ENCODE measurements around the gene BBS9. TPM values are rescaled to one million over a fixed set of nuclear protein-coding genes. Genes with fewer than 3 reads are reported as not detected.

The BBS9 gene
- total and polyA plus RNA-seq, 4 donors: 2.3 to 9.5 (median 4.5) TPM

DNA sequence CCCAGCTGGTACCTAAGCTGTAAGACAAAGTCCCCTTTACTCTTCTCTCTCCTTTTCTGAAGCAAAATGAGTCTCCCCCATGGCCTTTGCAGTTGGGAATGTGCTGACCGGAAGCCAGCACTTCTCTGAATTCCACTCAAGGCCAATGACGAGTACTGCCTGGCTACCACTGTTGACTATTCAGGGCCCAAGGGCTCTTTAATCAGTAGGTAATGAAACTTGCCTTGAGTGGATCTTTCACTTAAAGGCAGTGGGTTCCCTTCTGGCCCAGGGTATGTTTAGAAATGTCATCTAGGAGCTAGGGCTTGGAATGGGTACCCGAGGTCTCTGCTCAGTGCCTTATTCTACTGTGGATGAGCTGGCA lies 197.1 kb downstream of the BBS9 start:
- H3K4me1 ChIP-seq (ENCODE audit: control insufficient read depth in 4 of 4, insufficient read depth in 4 of 4, low read length in 3 of 4): no peaks in the 10 kb centered on the region
- H3K9me3 ChIP-seq (ENCODE audit: control insufficient read depth in 4 of 4, low read length in 3 of 4): no peaks in the 10 kb centered on the region
- no peaks in the 10 kb centered on the region for H3K27me3 ChIP-seq (ENCODE audit: control insufficient read depth in 4 of 4, insufficient read depth in 4 of 4, low read length in 3 of 4)
- 80% methylated on average over 3 of the region's 3 CpGs for WGBS
- DNase-seq (ENCODE audit: low spot score): no peak
- no peak overlapping the region for H3K27ac ChIP-seq (ENCODE audit: low read depth in 1 of 2, low read length in 2 of 2)
- H3K9ac ChIP-seq (ENCODE audit: low read depth in 1 of 2, low read length in 2 of 2): no peak overlapping the region
- H3K4me3 ChIP-seq (ENCODE audit: low read depth in 1 of 3, low read length in 3 of 3): no peak overlapping the region
- TF ChIP-seq YY1 (IDR thresholded peaks at IDR 0.05) (no peak), ZBTB33 (IDR thresholded peaks at IDR 0.05) (no peak), SP1 (IDR thresholded peaks at IDR 0.05) (no peak), FOXA1 (IDR thresholded peaks at IDR 0.05) (no peak), RXRA (IDR thresholded peaks at IDR 0.05) (no peak), RAD21 (IDR thresholded peaks at IDR 0.05) (no peak), EGR1 (IDR thresholded peaks at IDR 0.05; ENCODE audit: low read depth in 2 of 2) (no peak), TAF1 (conservative IDR thresholded peaks at IDR 0.05) (no peak), NR2F2 (IDR thresholded peaks at IDR 0.05) (no peak), JUND (IDR thresholded peaks at IDR 0.05) (no peak), HNF4G (IDR thresholded peaks at IDR 0.05) (no peak), MAX (IDR thresholded peaks at IDR 0.05) (no peak), HNF4A (conservative IDR thresholded peaks at IDR 0.05) (no peak)
- TF ChIP-seq, protein P1, sequence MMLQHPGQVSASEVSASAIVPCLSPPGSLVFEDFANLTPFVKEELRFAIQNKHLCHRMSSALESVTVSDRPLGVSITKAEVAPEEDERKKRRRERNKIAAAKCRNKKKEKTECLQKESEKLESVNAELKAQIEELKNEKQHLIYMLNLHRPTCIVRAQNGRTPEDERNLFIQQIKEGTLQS (IDR thresholded peaks at IDR 0.05): no peak
- no peaks in the 10 kb centered on the region for H3K36me3 ChIP-seq (ENCODE audit: control insufficient read depth in 4 of 4, insufficient read depth in 3 of 4, low read depth in 1 of 4, low read length in 3 of 4)

GRCh38 chr7:33327427-33327826 lies 198.1 kb downstream of the BBS9 start:
- Histone ChIP-seq H3K9me3 (ENCODE audit: control insufficient read depth in 4 of 4, low read length in 3 of 4) (no peaks in the 10 kb centered on the region), H3K27me3 (ENCODE audit: control insufficient read depth in 4 of 4, insufficient read depth in 4 of 4, low read length in 3 of 4) (no peaks in the 10 kb centered on the region), H3K4me3 (ENCODE audit: low read depth in 1 of 3, low read length in 3 of 3) (no peak overlapping the region), H3K27ac (ENCODE audit: low read depth in 1 of 2, low read length in 2 of 2) (no peak overlapping the region), H3K4me1 (ENCODE audit: control insufficient read depth in 4 of 4, insufficient read depth in 4 of 4, low read length in 3 of 4) (no peaks in the 10 kb centered on the region), H3K9ac (ENCODE audit: low read depth in 1 of 2, low read length in 2 of 2) (no peak overlapping the region), H3K36me3 (ENCODE audit: control insufficient read depth in 4 of 4, insufficient read depth in 3 of 4, low read depth in 1 of 4, low read length in 3 of 4) (no peaks in the 10 kb centered on the region)
- WGBS: 93% methylated on average over 1 of the region's 1 CpG
- DNase-seq (ENCODE audit: low spot score): no peak
- TF ChIP-seq YY1 (IDR thresholded peaks at IDR 0.05): no peak
- TF ChIP-seq JUND (IDR thresholded peaks at IDR 0.05): no peak
- no peak for TF ChIP-seq FOXA2 (IDR thresholded peaks at IDR 0.05)
- TF ChIP-seq RXRA (IDR thresholded peaks at IDR 0.05): no peak
- no peak for TF ChIP-seq REST (IDR thresholded peaks at IDR 0.05)
- no peak for TF ChIP-seq MAX (IDR thresholded peaks at IDR 0.05)
- TF ChIP-seq FOXA1 (IDR thresholded peaks at IDR 0.05): no peak
- TF ChIP-seq TAF1 (conservative IDR thresholded peaks at IDR 0.05): no peak
- TF ChIP-seq NR2F2 (IDR thresholded peaks at IDR 0.05): no peak
- no peak for TF ChIP-seq GABPA (IDR thresholded peaks at IDR 0.05 in 1 of 2, conservative IDR thresholded peaks at IDR 0.05 in 1 of 2)
